ENCODE results near the gene MEGF6. TPM values are rescaled to one million over a fixed set of nuclear protein-coding genes. Genes with fewer than 3 reads are reported as not detected.

MEGF6 gene
- total RNA-seq, 1 donor from 2014 or later = 33.3 TPM

DNA sequence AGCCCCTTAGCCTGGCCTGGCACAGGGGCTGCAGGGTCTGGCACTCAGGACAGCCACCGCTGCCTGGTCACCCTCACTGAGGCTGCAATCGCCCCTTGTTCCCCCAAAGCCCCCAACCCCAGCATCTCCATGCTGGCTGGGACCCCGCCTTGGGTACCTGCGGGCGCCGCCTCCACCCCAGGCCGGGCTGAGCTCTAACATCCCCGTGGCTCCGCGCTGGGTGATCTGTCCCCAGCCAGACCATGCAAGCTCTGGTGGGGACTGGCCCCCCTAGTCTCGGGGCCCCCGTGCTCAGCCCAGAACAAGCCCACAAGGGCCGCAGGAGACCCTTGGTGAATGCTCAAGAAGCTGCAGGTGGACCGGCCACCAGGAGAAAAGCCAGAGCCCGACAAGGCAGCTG, 62.4 kb downstream of the MEGF6 start:
- no peak for TF ChIP-seq CTCF (conservative IDR thresholded peaks at IDR 0.05; ENCODE audit: low read depth, low read length)
- H3K4me3 ChIP-seq (ENCODE audit: low read depth, low read length) = no peak overlapping the region
- no peak for DNase-seq (ENCODE audit: low read depth)

DNA sequence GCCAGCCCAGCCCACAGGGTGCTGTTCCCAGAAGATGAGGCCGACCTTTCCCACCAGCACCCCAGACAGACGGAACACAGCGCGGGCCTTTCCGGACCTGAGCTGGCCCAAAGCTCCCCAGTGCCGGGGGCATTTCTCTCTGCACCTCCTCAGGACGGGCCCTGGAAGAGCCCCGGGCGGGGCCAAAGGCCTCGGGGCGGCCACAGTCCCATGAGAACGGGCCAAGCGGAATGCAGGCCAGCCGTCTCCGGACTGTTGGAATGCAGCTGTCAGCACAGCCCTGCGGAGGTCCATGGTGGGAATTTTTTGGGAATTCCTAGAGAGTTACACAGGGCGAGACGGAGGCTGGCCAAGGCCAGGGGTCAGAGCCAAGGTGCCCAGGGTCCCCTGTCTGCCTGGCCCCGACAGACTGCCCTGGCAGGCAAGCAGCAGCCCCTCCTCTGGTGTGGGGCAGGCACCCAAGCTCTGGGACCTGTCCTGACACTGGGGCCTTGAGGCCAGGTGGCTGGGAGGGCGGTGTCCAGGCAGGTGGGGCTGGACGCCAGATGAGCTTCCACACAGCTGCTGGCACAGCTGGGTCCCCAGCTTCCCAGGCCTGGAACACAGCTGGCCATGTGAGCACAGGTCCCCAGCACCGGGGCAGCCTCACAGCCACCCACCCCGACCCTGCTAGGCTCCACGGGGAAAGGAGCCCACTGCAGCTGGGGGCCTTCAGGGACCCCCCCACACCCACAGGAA, 63.0 kb downstream of the MEGF6 start:
- no peak for DNase-seq (ENCODE audit: low read depth)
- TF ChIP-seq CTCF (conservative IDR thresholded peaks at IDR 0.05; ENCODE audit: low read depth, low read length) = no peak

DNA sequence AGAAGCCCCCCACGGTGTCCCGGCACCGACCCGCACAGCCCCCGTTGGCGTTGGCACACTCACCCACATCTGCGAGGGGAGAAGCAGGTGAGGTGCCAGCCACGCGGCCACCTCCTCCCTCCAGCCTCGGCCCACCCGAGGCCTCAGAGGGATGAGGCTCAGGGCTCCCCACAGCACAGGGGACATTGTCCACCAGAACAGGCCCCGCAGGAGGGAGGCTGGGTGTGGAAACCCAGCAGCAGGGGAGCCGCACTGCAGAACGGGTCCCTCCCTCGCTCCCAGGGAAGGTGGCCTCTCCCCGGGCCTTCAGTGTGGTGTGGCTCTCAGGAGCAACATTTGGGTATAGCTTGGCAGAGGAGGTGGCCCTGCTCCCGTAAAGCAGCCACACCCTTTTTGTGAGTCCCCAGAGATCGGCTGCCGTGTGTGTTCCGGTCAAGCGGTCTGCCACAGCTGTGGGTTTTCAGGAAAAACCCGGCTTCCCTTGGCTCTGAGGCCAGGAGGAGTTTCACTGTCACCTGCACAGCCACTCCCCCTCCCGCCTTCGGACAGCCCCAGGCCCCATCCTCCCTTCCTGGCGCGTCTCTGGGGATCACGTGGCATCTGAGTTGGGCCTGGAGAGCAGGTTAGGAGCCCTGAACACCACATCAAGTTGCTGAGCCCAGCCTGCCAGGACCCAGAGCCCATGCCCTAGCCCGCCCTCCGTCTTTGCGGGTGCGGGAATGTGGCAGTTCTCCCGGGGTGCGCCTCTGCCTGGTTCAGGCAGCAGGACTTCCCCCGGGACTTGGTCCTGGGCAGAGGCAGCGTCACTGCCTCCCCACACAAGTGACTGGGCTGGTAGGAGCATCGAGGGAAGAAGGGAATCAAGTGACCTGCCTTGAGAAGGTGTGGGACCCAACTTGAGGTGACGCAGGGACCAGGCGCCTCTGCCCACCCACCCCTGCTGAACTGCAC, 64.0 kb downstream of the MEGF6 start:
- TF ChIP-seq CTCF (conservative IDR thresholded peaks at IDR 0.05; ENCODE audit: low read depth, low read length) = no peak
- DNase-seq (ENCODE audit: low read depth) = no peak
- no peak overlapping the region for H3K4me3 ChIP-seq (ENCODE audit: low read depth, low read length)

More for the DNA sequence above, 63.0 kb downstream of the MEGF6 start:
- H3K4me3 ChIP-seq (ENCODE audit: low read depth, low read length) = no peak overlapping the region

DNA sequence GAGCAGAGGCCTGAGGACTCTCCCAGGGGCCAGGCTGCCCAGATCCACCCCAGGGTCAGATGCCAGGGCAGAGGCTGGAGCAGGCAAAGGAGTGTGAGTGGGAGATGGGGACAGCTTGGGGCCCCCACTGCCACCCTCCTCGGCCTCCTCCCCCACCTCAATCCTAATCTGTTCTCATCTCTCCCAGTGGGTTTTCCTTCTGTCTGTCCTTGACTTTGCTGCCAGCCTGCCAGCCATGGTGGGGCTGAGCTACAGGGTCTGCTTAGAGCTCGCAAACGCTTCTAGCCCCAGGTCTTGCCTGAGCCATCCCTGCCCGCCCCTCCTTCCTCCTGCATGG, 65.3 kb downstream of the MEGF6 start:
- DNase-seq (ENCODE audit: low read depth) = no peak
- no peak overlapping the region for H3K4me3 ChIP-seq (ENCODE audit: low read depth, low read length)
- no peak for TF ChIP-seq CTCF (conservative IDR thresholded peaks at IDR 0.05; ENCODE audit: low read depth, low read length)

DNA sequence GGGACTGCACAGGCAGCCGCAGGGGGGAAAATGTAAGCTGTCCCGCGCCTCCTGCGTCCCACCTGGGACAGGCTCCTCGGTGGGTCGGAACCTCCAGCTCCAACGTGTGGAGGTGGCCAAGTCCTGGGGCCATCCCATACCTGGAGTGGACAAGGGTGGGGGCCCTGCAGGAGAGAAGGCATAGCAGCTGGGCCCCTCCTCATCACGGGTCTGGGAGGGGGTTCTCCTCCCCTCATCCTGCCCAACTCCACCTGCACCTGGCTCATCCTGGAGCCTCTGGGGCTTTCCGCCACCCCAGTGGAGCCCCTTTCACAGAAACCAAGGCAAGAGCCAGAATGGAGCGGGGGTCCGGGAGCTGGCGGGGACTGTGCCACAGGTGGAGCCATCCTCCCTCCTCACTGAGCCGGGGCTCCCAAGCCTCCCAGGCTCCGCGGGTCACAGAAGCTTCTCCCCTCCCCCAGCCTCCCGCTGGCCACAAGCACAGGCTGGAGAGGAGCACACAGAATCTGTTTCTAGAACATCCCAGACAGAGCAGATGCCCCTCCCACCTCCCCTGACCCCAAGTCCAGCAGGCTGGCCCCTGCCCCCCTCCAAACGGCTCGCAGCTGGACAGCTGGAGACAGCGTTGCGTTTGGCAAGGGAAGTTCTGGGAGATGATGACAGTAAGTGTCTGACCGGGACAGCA, 65.8 kb downstream of the MEGF6 start:
- TF ChIP-seq CTCF (conservative IDR thresholded peaks at IDR 0.05; ENCODE audit: low read depth, low read length) = no peak
- no peak overlapping the region for H3K4me3 ChIP-seq (ENCODE audit: low read depth, low read length)
- DNase-seq (ENCODE audit: low read depth) = no peak

DNA sequence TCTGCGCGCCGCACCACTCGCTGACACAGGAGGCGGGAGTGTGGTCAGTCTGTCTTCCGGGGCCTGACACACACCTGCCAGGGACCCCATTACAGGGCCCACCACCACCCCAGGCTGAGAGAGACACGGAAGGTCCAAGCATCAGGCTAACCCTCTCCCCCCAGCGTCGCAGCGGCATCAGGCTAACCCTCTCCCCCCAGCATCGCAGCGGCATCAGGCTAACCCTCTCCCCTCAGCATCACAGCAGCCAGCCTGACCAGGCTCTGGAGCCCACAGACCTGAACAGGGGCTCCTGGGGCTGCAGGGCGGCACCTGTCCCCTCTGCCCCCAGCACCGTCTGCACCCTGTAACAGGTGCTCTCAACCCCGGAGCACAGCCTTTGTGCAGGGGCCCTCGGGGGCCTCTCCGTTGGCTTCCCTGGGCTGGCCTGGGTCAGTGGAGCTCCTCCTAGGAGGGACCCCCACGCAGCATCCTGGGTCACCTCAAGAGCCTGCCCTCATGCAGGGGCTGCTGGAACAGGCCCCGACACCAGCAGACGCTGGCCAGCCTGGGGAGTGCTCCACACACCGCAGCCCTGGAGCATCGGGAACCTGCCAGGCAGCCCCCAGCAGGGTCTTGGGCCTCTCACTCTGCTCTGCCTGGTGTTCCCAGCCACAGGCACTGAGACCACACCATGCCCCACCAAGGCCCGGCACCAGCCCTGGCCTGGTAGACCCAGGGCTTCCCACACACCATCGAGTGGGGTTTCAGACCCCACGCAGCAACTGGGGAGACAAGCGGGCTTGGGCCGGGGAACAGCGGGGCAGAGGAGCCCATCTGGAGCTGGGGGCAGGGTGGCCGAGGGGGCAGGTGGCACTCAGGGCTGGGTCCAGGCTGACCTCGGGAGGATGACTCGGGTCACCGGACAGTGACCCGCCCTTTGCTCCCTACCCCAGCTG, 67.0 kb downstream of the MEGF6 start:
- TF ChIP-seq CTCF (conservative IDR thresholded peaks at IDR 0.05; ENCODE audit: low read depth, low read length) = no peak
- no peak for DNase-seq (ENCODE audit: low read depth)
- H3K4me3 ChIP-seq (ENCODE audit: low read depth, low read length) = no peak overlapping the region

Measured in epithelial cell of proximal tubule (primary cell).